Upper lobe of left lung (tissue), 4 donors: ENCODE measurements around the gene SLC4A8.

Source experiments
- CTCF ChIP-seq, 6 experiments: fragments of 450-650 bp in 4 of 6; fragments of 200-600 bp in 2 of 6; sonication (generic) in 2 of 6; IDR thresholded peaks; one replicate each; pipeline ENCODE4 v1.5.1; 2016 to 2019; ENCODE audit warnings: antibody characterized with exemption in 6 of 6
- POLR2A ChIP-seq, 4 donors: fragments of 450-650 bp; IDR thresholded peaks; one replicate each; pipeline ENCODE4 v1.5.1; 2016 to 2017; ENCODE audit warnings: antibody characterized with exemption in 4 of 4, mild to moderate bottlenecking in 2 of 4

- TF ChIP-seq POLR2A (IDR thresholded peaks at IDR 0.05) (no peak), CTCF (IDR thresholded peaks at IDR 0.05) (no peak)
Observed at GRCh38 chr12:51480978-51481377, 56.3 kb downstream of the SLC4A8 start.
